Brain microvascular endothelial cell (primary cell): ENCODE data around the gene PCGF5.
"Not testable (repeated sequence)": the region's sequence is repeated elsewhere in the genome, so short reads cannot be mapped to it uniquely, and the experiment has no call there.

Source experiments
- DNase-seq: peaks from one replicate; pipeline ENCODE4 v3.0.0-alpha.2; 2020
- H3K27ac ChIP-seq: fragments of 250-450 bp; sonication (Bioruptor Pico); 2 replicates; pipeline ENCODE4 v1.5.1; 2020; ENCODE audit warnings: mild to moderate bottlenecking, moderate library complexity
- H3K27me3 ChIP-seq: fragments of 250-450 bp; sonication (Bioruptor Pico); replicated peaks from 2 replicates; pipeline ENCODE4 v1.5.1; 2020; ENCODE audit warnings: mild to moderate bottlenecking
- H3K36me3 ChIP-seq: fragments of 250-450 bp; sonication (Bioruptor Pico); replicated peaks from 2 replicates; pipeline ENCODE4 v1.5.1; 2020; ENCODE audit warnings: mild to moderate bottlenecking
- H3K4me3 ChIP-seq: 2 replicates; pipeline ENCODE4 v1.5.1; 2011; ENCODE audit warnings: low read depth, mild to moderate bottlenecking, control low read depth, low read length, moderate library complexity
- CTCF ChIP-seq: IDR thresholded peaks from 2 replicates; pipeline ENCODE4 v1.5.1; 2011; ENCODE audit warnings: low read depth, mild to moderate bottlenecking, moderate library complexity, low read length, control low read depth, inconsistent platforms; ENCODE audit errors: missing control alignments
- in situ Hi-C: cut with HindIII; loops from 2 replicates; pipeline ENCODE4 v1.10.0; 2017; ENCODE audit warnings: low sequenced_read_pairs, low pct_ligation_motif_present

The PCGF5 gene

GRCh38 chr10:91220194-91220953, at the start of gene PCGF5:
PCGF5 (plus strand) TSS chr10:91220663; CDS start chr10:91222872, 2,209 bp downstream.
- DNase-seq, result peak; percentile 75
- Histone ChIP-seq H3K4me3 (peak within 1 kb of the TSS; percentile 74), H3K27ac (peak within 1 kb of the TSS; percentile 48), H3K36me3 (no peaks in the 10 kb centered on the region), H3K27me3 (no peaks in the 10 kb centered on the region)
- peak; percentile 25 for TF ChIP-seq CTCF
- in situ Hi-C loops, result no loop called here

- in situ Hi-C loops, result no loop called here
- Histone ChIP-seq H3K36me3 (no peaks in the 10 kb centered on the region), H3K27ac (no peak overlapping the region), H3K4me3 (no peak overlapping the region), H3K27me3 (no peaks in the 10 kb centered on the region)
- no peak for TF ChIP-seq CTCF
- no peak for DNase-seq
Observed at GRCh38 chr10:91171485-91171884, 49.0 kb upstream of the PCGF5 start.

GRCh38 chr10:91172348-91172747, 48.1 kb upstream of the PCGF5 start:
- Histone ChIP-seq H3K36me3 (no peaks in the 10 kb centered on the region), H3K27me3 (no peaks in the 10 kb centered on the region), H3K4me3 (no peak overlapping the region), H3K27ac (no peak overlapping the region)
- in situ Hi-C loops, result no loop called here
- no peak for DNase-seq
- no peak for TF ChIP-seq CTCF

GRCh38 chr10:91185239-91185875, 35.1 kb upstream of the PCGF5 start:
- H3K27ac ChIP-seq, result peak overlapping the region; percentile 71
- H3K4me3 ChIP-seq, result no peak overlapping the region
- TF ChIP-seq CTCF, result no peak
- peak; percentile 84 for DNase-seq
- in situ Hi-C loops, result no loop called here
- H3K36me3 ChIP-seq, result no peaks in the 10 kb centered on the region
- no peaks in the 10 kb centered on the region for H3K27me3 ChIP-seq

- no peaks in the 10 kb centered on the region for H3K27me3 ChIP-seq
- H3K4me3 ChIP-seq, result no peak overlapping the region
- in situ Hi-C loops, result no loop called here
- no peak overlapping the region for H3K27ac ChIP-seq
- no peak for DNase-seq
- no peak for TF ChIP-seq CTCF
- no peaks in the 10 kb centered on the region for H3K36me3 ChIP-seq
Observed at GRCh38 chr10:91187156-91187555, 33.3 kb upstream of the PCGF5 start.

- in situ Hi-C loops, DNase-seq: not testable (repeated sequence)
Observed at GRCh38 chr10:91188010-91188409, 32.5 kb upstream of the PCGF5 start.

More at GRCh38 chr10:91188010-91188409, 32.5 kb upstream of the PCGF5 start:
- H3K27me3 ChIP-seq, H3K4me3 ChIP-seq, H3K27ac ChIP-seq, H3K36me3 ChIP-seq: not testable (repeated sequence)
